Fibroblast of gingiva (primary cell): Measurements from ENCODE around the gene TREH.

Experiments
- DNase-seq: peaks from one replicate; pipeline ENCODE4 v3.0.0-alpha.2; 2011; ENCODE audit warnings: low read depth

Gene TREH

DNA sequence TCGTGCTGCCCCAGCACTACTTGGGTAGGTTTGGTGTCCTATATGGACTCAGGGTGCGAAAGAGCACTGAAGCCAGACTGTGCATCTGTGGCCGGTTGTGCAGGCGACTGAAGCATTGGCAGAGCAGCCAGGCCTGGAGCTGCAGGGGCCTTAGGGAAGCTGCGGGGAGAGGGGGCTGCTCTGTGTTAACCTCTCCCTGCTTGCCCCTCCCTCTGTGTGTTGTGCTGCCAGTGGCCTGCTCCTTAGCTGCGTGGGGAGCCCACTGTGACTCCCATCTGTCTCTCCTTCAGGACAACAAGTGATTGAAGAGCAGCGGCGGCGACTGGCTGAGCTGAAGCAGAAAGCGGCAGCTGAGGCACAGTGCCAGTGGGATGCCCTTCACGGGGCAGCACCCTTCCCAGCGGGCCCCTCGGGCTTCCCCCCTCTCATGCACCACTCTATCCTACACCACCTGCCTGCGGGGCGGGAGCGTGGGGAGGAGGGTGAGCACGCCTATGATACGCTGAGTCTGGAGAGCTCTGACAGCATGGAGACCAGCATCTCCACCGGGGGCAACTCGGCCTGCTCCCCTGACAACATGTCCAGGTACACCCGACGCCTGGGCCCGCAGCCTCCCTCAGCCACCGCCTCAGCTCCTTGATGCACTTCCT lies 34.3 kb downstream of the TREH start:
- no peak for DNase-seq

DNA sequence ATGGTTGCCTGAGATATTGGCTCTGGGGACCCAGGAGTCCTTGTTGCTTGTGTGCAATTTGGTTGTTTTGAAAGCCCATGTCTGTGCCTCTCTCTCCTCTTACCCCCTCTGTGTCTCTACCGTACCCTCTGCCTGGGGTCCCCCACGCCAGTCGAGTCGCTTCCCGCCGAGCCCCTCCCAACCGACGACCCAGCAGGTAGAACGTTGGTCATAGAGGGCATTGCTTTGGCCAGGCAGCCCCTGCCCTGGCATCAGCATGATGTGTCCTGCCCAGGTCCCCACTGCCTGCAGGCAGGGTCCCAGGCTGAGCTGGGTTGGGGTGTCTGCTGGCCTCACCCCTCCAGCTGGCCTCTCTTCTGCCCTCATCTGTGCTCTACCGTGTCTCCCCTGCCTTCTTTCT lies 35.0 kb downstream of the TREH start:
- DNase-seq, result no peak

DNA sequence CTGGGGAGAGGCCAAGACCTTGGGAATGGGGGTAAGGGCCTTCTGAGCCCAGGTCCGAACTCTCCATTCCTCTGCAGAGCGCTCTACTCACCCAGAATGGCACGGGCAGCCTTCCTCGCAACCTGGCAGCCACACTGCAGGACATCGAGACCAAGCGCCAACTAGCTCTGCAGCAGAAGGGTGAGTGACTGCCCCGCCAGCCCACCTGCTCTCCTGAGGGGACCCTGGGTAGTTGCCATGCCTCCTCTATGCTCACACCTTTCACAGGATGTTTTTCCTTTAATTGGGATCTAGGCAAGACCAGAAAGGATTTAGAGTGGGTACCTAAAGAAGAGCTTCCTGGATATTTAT lies 35.5 kb downstream of the TREH start:
- no peak for DNase-seq

DNA sequence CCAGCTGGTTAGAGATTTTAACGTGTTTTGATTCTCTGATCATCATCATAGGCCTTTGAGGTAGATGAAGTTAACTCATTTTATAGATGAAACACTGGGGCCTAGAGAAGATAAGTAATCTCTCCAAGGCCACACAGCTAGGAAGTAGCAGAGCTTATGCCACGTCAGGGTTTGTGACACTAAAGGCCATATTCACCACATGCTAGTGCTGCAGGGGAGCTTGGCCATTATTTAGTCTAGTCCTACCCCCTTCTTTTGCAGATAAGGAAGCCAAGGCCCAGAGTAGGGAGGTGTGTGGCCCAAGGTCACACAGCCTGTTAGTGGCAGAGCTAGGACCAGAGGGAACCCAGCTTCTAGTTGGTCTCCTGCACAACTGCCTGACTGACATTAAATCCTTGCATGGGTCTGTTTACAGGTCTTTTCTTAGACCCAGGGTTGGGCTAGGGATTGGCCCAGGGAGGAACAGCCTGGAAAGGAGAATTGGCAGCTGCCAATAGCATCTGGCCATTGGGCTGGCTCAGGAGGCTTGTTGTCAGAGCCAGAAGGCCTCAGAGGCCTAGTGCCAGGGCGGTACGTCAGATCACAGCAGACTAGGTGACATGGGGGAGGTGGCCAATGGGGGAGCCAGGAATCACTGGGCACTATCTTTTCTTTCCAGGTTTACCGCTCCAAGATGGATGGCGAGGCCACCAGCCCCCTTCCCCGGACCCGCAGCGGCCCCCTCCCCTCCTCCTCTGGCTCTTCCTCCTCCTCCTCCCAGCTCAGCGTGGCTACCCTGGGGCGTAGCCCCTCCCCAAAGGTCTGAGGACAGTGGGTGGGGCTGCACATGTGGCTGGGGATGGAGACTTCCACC lies 36.1 kb downstream of the TREH start:
- DNase-seq, result no peak

DNA sequence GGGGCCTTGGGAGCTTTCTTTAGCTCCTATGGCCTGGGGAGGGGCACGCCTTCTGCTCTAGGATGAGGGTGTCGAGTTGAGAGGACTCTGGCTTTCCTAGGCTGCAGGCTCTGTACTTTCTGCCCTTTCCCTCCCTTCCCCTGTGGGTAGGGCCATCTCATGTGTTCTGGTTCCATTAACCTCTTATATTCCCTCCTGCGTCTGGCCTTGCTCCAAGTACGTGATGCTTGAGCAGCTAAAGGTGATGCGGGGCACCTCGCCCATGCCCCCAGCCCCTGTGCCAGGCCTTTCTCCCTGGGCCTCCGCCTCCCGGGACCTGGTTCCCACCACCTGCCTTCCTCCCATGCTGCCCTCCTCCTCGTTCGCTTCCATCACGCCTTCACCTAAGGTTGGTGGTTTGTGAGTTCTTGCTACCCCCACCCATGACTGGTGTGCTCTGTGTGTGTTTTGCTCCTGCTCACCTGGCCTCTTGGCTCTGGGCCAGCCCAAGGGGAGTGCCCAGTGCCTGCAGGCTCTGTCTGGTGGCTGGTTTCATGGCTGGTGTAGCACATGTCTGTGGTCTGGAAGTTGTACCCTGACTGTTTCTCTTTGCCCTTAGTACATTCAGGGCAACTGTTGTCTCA lies 37.9 kb downstream of the TREH start:
- DNase-seq, result no peak

DNA sequence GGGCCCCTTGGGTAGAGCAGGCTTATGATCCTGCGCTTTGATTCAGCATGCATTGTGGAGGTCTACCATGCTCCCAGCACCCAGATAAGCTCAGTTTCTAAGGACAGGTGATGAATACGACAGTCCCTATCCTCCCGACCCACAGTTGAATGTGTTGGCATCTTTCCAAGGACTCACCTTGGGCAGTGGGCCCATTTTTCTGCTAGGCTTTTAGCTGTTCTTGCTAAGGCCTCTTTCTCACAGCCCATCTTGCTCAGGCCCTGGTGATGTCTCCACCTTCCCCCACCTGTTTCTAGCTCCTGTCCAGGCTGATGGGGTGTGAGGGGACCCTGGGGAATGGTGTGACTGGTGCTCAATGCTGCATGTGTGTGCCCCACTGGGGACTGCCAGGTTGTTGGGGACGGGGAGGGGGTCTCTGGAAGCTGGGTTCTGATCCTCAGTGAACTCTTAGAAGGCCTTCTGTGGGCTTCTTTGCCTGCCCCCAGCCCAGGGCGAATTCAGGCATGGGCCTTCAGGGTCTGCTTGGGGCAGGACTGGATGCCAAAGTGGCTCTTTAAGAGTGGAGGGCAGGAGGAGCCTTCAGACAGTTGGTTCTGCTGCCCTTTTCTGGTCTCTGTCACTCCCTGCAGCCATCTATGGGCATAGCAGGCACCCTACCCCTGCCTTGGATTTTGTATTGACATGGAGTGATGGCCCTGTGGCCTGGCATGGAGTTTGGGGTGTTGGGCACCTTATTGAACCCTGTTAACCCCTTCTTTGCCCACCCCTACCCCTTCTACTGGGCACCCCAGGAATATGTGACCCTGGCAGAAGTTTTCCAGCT lies 38.9 kb downstream of the TREH start:
- DNase-seq, result no peak

DNA sequence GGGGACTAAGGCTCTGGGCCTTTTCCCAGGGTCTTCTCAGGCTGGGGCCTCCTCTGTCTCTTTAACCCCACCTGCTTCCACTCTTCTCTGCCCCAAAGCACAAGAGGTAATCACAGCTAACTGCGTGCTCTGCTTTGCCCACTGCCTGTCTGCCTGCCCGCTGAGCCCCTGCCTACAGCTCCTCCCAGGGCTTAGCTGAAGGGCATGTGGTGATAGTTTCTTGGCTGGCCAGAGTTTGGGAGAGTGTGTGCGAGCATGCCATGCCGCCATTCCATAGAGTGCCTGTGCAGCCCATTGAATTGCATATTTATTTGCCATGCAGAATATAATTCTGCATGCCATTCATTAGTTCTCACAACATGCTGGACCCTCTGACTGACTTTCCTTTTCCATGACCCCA lies 39.6 kb downstream of the TREH start:
- no peak for DNase-seq

DNA sequence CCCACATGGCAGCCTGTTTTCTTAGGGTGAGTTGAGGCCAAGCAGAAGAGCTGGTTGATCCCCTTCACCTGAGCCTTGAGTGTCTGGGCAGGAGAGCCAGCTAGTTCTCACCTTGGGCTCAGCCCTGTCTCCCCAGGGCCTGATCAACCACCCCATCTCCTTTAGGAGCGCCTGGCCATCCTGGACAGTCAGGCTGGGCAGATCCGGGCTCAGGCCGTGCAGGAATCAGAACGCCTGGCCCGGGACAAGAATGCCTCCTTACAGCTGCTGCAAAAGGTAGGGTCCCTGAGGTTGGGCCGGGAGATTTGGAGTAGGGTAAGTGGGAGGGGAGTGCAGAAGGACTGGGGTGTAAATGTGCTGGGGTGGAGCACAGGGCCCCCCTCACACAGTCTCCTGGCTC lies 40.7 kb downstream of the TREH start:
- DNase-seq, result no peak

DNA sequence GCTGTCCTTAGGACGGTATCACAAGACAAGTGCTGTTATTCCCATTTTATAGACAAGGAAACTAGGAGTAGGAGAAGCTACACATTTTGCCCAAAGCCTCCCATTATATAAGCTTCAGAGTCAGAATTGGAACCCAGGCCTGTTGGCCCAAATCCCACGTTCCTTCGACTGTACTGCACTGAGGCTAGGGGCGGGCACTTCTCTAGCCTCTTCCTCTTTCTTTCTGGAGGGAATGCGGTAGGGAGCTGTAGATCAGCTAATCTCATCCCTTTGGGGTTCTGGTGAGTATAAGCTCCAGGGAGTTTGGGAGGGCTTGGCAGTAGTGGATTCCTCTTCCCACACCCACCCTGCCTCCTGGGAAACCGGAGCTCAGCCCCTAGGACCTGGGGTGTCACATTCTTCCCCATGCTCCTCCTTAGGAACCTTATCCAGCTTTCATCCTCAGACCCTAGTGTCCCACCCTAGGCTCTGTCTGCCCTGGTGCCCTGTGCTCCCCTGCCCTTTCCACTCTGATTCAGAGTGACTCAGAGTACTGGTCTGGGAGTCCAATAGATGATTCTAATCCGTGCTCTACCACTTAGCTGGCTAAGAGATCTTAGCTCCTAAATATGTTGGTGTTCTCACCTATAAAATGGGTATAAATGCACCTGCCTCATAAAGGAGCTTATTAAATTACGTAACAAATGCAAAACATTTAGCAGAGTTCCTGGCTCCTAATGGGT lies 42.7 kb downstream of the TREH start:
- DNase-seq, result no peak

DNA sequence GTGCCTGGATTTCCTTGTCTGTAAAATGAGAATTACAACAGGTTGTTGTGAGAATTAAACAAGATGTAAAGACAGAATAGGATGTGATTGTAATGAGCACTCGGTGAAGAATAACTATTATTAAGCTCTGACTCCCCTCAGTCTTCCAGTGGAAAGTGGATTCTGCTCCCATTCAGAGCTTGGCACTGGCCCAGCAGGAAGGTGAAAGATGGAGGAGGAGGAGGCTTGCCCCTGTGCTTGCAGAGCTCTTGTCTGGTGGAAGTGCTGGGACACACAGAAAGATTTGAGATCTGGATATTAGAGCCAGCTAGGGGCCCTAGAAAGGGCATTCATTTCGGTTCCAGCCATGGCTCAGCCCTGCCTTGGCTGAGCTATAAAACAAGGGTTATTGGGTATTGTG lies 43.8 kb downstream of the TREH start:
- DNase-seq, result no peak

DNA sequence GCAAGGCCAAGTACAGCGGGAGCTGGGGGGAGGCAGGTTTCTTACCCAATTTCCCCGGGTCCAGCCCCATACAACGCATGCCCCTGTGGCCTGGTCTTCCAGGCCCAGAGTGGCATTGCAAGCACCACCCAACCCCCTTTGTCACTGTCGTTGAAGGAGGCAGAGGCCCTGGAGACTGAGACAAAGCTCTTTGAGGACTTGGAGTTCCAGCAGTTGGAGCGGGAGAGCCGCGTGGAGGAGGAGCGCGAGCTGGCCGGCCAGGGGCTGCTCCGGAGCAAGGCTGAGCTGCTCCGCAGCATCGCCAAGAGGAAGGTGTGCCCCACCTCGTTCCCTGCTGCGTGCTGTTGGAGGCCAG lies 44.2 kb downstream of the TREH start:
- no peak for DNase-seq

DNA sequence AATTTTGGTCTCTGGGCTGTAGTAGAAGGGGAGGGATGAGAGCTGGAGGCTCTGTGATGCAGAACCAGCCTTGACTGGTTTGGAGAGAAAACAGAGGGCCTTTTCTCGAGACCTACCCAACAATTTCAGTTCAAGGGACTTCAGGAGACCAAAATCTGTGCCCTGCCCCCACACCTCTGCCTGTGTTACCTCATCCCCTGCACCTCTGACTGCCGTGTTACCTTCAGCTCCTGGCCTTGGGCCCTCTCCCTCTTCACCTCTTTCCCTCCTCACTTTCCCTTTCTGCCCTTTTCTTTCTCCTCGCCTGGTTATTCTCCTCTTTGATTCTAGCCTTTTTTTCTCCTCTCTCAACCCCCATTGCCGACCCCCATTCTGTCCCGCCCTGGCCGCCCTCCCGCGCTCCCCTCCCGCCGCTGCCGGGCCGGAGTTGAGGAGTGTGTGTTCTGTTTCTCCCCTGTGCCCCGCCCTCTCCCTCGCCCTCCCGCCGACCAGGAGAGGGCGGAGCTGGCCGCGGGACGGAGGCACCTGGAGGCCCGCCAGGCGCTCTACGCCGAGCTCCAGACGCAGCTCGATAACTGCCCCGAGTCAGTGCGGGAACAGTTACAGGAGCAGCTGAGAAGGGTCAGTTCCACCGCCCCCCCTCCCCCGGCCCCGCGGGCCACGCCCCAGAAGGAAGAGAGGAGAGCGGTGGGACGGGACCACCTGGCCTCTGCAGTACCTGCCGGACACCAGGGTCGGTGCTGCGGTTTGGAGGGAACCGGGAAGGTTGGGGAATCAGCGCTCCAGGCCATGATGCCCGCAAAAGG lies 44.8 kb downstream of the TREH start:
- DNase-seq, result peak; percentile 40

DNA sequence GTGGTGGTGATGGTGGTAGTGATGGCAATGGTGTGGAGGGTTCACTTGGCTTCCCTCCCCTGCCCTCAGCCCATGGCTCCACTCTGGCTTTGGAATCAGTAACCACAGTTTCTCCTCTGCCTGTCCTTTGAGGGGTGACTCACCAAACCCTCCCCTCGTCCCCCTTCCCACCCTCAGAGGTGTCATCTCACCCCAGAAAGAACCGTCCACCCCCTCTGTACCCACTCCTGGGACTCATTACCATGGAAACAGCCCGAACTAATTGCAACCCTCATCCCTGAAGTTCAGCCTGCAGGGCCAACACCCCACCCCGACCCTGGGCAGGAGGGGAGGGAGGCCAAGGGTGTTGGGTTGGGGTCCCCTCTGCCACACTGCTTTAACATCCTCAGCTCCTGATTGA lies 45.5 kb downstream of the TREH start:
- DNase-seq, result no peak

DNA sequence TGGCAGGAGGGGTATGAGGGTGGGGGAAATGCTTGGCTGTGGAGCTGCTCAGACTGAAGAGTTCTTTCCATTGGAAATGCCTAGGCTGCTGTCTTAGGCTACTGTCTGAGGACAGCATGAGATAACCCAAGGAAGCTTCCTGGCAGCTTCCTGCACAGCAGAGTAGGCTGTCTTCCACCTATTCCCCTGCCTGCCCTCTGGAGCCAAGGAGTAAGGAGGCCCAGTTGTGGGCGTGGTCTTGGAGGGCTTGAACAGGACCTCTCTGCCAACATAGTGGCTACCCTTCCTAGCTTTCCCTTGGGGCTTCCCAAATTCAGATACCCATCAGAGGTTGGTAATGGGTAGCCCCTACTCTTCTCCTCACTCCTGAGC lies 46.1 kb downstream of the TREH start:
- no peak for DNase-seq

DNA sequence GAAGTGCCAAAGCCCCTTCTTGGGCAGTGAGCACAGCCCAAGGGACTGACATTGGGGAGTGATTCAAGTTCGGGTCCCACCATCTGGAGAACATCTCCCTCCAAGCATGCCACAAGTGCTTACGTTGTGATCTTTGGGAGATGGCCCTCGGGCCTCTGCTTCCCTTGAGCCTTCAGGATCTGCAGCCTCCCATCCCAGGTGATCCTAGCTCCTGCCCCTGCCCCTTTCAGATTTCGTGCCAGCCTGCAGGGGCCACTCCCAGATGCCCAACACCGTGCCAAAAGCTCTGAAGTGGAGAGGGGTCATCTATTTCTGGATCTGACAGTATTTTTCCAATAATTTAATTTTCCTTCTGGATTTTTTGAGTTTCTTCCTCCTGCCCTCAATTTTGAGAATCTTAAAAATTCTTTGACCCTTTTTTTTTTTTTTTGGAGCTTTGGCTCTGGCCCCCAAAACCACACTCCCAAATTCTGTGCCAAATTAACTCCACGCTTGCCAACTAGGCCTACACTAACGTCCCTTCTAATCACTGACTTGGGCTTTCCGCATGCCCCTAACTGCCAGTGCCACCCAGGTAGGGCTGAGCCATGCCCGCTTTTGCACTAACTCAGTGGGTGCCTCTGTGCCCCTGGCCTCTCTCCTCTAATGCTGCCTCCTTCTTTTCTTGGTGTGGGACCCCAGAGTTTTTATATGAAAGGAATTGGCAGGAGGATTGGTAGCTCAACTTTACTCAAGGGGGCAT lies 46.7 kb downstream of the TREH start:
- DNase-seq, result no peak

DNA sequence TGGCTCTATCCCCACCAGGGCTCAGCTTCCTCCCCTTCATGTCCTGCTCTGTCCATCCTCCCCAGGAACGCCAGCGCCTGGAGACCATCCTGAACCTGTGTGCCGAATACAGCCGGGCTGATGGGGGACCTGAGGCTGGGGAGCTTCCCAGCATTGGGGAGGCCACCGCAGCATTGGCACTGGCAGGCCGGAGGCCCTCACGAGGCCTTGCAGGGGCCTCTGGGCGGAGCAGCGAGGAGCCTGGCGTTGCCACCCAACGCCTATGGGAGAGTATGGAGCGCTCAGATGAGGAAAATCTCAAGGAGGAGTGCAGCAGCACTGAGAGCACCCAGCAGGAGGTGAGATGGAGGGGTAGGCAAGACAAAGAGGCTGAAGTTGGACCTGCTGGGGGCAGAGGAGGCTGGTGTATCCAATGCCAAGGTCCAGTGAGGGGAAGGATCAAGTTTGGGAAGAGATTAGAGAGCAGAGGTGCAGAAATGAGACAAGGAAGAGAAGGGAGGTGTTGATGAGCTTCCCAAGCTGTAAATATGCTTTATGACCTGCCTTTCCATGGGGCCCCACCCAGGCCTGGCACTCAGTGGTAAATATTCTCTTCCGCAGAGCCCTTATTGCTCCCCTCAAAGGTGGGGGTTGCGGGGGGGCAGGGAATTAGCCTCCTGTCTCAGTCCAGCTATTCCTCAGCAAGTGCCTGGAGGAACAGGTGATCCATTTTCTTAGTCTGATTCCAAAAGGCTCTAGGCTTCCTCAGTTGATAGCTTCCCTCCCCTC lies 48.1 kb downstream of the TREH start:
- DNase-seq, result no peak

DNA sequence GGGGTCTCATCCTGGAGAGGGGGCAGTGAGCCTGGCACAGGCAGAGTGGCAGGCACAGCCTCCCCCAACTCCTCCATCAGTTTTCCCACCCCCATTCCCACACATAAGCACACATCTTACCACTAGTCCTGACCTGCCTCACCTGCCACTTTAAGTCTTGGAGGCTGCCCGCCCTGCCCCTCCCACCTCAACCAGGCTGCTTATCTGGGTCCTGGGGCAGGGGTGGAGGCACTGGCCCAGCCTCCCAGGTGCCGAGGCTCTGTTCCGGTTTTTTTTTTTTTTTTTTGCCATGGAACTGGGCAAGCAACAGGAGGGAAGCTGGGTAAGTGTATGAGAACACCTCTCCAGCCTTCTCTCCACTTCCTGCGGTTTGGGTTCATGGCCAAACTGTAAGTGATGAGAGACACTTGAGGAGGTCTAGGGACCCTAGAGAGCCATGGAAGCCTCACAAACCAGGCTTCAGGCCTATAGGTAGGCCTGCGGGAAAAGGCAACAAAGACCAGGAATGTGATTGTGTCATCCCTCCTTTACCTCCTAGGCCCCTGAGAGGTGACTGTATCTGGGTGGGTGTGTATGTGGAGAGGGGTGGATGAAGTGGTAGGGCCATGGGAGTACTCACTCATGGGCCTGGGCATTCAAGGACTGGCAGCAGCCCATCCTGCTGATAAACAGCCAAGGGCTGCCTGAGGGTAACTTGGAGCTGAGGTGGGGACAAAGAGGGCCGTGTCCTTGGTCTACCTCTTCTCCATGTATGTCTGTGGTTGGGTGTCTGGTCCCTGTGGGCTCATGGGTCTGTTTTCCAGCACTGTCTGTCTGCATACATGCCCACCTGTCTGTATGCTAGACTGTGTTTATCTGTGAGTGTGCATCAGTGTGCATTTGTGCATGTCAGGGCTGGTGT lies 49.4 kb downstream of the TREH start:
- DNase-seq, result no peak

DNA sequence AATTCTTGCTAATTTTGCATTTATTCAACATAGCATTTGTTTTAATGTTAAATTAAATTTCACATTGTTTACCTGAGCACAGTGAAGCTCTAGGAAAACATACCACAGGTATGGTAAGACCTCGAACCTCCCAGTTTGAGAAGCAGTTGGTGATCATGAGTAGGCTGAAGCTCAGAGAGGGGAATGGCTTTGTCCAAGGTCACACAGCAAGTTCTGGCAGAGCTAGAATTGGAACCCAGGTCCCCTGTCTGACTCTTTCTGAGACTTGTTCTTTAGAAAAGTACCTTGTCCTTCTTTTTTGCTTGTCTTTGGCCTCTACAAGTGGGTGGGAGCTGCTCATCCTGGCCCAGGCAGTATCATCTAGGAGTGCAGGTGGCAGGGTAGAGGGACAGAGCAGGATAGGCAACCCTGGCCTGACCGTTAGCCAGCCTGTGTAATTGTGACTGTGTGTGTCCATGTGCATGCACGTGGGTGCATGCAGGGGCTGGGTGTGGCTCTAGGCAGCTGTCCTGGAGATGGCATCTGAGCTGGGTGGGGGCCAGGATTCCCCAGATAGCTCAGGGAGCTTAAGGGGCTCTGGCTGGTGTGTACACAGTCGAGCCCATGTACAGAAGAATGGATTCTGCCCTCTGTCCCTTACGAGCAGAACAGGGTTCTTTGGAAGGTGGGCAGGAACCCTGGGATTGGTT lies 50.4 kb downstream of the TREH start:
- no peak for DNase-seq
